CD4-positive, alpha-beta T cell treated with Interleukin-12 subunit alpha and Interleukin-12 subunit beta, for 1 hour (primary cell): ENCODE data around the gene DENND5A.
"Not testable (repeated sequence)": the region's sequence is repeated elsewhere in the genome, so short reads cannot be mapped to it uniquely, and the experiment has no call there.

ENCODE experiments used
- DNase-seq: peaks from one replicate; pipeline ENCODE4 v3.0.0-alpha.2; 2020

Gene DENND5A

GRCh38 chr11:9264316-9265210 lies 587 bp downstream of the DENND5A start:
- peak; percentile 41 for DNase-seq

DNA sequence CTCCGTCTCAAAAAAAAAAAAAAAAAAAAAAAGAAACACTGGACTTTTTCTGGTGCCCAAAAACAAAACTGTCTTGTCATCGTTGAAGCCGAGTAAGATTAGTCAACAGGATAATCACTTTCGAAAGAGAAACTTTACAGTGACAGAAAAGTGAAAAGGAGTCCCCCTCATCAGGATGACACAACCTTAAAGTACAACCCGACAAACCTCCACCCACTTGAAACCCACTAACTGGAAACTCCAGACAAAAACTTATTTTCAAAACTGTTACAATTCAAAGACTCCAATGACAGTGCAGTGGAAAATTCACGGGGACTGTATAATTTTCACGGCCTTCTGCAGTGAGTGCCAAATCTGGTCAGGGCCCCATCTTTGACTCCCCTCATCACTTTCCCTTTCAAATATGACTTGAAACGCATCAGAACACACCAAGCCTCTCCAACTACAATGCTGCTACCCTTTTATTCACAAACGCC lies 1.3 kb downstream of the DENND5A start:
- DNase-seq: peak; percentile 54

DNA sequence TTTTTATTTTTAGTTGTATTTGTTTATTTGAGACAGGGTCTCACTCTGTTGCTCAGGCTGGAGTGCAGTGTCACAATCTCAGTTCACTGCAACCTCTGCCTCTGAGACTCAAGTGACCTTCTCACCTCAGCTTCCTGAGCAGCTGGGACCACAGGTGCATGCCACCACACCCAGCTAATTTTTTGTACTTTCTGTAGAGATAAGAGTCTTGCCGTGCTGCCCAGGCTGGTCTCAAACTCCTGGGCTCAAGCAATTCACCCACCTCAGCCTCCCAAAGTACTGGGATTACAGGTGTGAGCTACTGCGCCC lies 4.4 kb downstream of the DENND5A start:
- peak; percentile 26 for DNase-seq

DNA sequence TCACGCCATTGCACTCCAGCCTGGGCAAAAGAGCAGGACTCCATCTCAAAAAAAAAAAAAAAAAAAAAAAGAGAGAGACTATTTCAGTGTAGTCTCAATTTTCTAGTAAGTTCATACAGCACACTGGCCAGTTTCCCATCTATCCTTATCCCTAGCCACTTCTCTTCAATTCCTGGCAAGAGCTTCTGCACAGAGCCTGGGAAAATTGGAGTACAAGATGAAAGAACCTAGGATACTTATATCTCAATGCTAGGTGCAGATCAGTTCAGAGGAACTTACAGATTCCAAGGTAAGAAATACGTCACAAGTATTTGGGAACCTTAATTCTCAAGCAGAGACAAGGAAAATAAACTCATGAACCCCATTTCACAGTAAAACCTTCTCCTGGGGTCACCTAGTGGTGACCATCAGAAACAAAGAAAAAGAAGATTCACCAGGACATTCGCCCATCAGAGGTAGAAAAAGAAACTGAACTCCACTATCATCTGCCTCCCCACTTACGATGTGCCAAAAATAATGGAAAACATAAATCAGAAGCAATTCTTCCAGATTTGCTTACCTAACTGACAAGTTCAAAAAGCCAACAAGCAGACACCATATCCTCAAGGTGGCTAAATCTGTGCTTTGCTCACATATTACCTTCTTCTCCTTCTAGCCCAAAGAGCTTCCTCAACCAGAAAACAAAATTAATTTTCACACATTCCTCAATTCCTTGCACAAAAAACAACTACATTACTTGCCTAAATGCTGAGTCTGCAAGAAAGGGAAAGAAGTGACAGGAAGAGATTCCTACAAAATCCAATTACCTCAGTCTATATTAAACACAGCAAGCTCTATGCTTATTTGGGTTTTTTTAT lies 4.9 kb downstream of the DENND5A start:
- DNase-seq: no peak

DNA sequence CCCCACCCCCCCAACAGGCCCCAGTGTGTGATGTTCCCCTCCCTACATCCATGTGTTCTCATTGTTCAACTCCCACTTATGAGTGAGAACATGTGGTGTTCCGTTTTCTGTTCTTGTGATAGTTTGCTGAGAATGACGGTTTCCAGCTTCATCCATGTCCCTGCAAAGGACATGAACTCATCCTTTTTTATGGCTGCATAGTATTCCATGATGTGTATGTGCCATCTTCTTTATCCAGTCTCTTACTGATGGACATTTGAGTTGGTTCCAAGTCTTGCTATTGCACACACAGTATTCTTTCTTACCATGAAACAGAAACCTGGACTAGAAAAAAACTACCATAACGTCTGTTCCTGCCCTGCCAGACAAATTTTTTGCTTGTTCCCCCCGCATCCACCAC lies 6.9 kb downstream of the DENND5A start:
- DNase-seq: not testable (repeated sequence)

DNA sequence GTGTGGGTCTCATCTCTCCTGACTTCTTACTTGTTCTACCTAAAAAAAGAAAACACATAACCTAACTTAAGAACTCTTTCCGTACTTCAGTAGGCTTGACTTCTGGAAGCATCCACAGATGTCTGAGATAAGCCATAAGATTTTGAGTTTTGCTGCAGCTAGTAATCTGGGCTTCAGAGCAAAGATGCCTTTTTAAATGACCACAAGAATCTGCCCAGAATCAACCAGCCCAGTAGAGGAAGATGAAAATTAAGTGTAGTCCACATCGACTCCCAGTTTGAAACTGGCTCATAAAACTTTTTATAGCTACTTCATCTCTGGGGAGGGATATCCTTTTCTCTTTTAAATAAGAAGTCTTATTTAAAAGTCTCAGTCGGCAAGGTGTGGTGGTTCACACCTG lies 10.7 kb downstream of the DENND5A start:
- no peak for DNase-seq

DNA sequence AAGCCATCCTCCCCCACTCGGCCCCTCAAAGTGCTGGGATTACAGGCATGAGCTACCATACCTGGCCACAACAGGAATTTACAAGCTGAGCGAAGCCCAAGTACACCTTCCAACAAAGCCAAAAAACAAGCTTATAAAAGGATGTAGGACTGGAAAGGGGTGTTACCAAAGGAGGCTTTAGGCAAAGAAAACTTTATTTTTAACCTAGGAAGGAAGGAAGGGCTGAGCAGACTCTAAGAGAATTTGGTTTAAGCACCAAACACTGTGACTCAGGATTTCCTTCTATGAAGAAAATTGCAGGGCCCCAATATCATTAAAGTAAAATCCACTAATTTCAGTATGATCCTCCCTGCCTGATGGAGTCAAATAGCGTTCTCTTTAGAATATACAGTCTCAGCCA lies 12.1 kb downstream of the DENND5A start:
- DNase-seq: no peak

GRCh38 chr11:9251311-9251710 lies 13.8 kb downstream of the DENND5A start:
- no peak for DNase-seq

DNA sequence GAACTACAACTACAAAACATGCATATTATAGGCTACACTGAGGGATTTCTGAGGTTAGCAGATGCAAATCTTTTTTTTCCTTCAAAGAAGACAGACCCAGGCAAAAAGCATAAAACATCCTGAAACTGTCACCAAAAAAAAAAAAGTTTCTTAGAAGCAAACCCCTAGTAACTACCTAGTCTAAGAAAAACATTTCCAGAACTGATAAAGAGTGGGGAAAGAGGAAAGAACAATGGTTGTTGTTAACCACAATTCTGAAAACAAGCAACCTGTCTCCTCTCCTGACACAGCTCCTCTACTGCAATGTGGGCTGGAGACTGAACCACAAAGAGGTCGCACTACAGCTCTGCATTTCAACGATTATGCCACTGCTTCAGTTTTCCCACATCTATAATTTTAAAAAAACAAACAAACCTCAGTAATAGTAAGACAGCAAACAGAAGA lies 15.0 kb downstream of the DENND5A start:
- peak; percentile 62 for DNase-seq

- no peak for DNase-seq
These were observed 15.9 kb downstream of the DENND5A start for GRCh38 chr11:9249252-9249651.

DNA sequence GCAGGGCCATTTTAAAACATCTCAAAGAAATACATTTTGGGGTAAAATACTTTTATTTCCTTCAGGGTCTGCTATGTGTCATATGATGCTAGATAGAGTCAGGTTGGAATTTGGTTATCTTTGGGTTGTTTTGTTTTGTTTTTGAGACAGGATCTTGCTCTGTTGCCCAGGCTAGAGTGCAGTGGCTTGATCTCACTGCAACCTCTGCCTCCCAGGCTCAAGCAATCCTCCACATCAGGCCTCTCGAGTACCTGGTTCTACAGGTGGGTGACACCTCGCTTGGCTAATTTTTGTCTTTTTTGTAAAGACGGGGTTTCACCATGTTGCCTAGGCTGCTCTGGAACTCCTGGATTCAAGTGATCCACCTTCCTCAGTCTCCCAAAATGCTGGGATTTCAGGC lies 17.3 kb downstream of the DENND5A start:
- DNase-seq: no peak

DNA sequence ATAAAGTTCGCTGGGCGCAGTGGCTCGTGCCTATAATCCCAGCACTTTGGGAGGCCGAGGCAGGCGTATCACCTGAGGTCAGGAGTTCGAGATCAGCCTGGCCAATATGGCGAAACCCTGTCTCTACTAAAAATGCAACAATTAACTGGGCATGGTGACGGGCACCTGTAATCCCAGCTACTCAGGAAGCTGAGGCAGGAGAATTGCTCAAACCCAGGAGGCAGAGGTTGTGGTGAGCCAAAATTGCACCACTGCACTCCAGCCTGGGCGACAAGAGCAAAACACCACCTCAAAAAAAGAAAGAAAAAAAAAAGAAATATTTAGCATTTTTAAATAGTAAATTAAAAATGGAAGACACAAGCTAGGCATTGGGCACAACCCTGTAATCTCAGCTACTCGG lies 28.9 kb downstream of the DENND5A start:
- DNase-seq: not testable (repeated sequence)

GRCh38 chr11:9232482-9232881 lies 32.7 kb downstream of the DENND5A start:
- no peak for DNase-seq

DNA sequence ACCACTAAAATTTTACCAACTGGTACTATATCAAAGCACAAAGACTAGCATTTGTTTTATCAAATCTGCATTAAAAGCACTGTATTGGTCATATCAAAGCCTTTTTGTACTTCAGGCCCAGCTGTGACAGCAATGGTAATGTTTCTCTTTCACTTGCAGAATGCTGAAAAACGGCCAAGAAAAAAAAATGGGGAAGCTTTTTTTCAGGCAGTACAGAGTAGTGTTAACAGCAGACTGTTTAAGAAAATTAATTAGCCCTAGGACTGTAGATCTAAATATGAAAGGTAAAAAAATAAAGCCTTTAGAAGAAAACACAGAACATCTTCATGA lies 33.3 kb downstream of the DENND5A start:
- peak; percentile 5 for DNase-seq

- no peak for DNase-seq
These were observed 34.9 kb downstream of the DENND5A start for GRCh38 chr11:9230296-9230695.

DNA sequence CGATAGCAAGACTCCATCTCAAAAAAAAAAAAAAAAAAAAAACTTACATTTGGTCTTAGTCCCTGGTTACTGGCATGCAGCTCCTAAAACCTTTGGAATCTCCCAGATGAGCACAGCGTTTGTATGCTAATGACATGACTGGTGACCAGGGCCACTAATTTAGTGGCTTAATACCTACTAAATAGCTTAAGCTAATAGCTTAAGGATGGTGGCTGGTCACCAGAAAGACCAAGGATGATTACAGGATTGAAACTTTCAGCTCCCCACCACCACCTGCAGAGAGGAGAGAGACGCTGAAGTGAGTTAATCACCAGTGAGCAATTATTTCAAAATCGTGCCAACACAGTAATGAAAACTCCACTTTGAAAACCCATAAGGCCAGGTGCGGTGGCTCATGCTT lies 37.1 kb downstream of the DENND5A start:
- no peak for DNase-seq

DNA sequence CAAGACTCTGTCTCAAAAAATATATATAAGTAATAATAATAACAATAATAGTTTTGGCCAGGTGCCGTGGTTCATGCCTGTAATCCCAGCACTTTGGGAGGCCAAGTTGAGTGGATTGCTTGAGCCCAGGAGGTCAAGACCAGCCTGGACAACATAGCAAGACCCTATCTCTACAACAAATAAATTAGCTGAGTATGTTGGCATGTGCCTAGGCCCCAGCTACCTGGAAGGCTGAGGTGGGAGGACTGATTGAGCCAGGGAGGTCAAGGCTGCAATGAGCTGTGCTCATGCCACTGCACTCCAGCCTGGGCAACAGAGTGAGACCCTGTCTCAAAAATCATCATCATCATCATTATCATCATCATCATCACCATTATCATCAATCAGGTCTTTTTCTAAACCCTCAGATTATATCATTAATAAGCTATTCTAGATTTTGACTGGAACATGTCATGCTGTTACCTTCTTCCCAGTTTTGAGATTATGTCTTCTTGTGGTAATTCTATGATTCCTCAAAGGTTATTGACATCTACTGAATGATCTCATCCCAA lies 39.3 kb downstream of the DENND5A start:
- no peak for DNase-seq

GRCh38 chr11:9222654-9223053 lies 42.5 kb downstream of the DENND5A start:
- DNase-seq: no peak

DNA sequence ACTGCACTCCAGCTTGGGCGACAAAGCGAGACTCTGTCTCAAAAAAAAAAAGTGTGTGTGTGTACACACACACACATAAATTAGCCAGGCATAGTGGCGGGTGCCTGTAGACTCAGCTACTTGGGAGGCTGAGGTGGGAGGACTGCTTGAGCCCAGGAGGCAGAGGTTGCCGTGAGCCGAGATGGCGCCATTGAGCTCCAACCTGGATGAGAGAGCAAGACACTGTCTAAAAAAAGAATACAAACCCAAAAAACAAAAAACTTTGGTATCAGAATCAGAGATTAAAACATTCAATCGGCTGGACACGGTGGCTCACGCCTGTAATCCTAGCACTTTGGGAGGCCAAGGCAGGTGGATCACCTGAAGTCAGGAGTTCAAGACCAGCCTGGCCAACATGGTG lies 44.3 kb downstream of the DENND5A start:
- not testable (repeated sequence) for DNase-seq

GRCh38 chr11:9219572-9219971 lies 45.6 kb downstream of the DENND5A start:
- DNase-seq: no peak

DNA sequence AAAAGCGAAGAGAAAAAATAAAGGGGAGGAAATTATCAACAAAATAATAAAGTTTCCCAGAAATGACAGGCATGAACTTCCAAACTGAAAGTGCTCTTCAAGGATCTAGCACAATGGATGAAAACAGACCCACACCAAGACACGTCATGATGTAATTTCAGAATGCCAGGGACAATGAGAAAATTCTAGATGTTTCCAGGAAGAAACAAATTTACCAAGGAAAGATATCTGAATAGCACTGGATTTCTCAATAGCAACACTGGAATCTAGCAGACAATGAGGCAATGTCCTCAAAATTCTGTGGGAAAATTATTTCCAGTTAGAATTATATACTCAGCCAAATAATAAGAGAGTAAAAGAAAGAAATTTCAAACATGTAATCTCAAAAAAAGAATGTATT lies 46.0 kb downstream of the DENND5A start:
- no peak for DNase-seq

DNA sequence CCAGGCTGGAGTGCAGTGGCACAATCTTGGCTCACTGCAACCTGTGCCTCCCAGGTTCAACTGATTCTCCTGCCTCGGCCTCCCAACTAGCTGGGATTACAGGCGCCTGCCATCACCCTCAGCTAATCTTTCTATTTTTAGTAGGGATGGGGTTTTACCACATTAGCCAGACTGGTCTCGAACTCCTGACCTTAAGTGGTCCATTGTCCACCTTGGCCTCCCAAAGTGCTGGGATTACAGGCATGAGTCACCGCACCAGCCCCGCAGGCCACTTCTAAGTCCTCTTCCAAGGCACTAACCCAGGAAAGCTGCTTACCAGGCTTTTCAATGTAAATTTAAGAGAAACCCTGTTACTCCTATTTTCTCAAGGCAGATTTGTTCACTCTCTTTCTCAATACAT lies 50.4 kb downstream of the DENND5A start:
- no peak for DNase-seq

- DNase-seq: no peak
These were observed 53.8 kb downstream of the DENND5A start for GRCh38 chr11:9211322-9211721.

GRCh38 chr11:9210922-9211320 lies 54.2 kb downstream of the DENND5A start:
- no peak for DNase-seq
